ENCODE data around the gene TXNDC12. TPM values are rescaled to one million over a fixed set of nuclear protein-coding genes. Genes with fewer than 3 reads are reported as not detected.
A peak's percentile ranks its signal among the peaks of the same experiment; 100 is the strongest.

Gene TXNDC12
- polyA plus RNA-seq, 6 donors from 2014 or later: 67.9 to 98.7 (median 82.6) TPM

GRCh38 chr1:51976846-51977602 is 78.0 kb downstream of the TXNDC12 start:
- DNase-seq (no peak), ATAC-seq (ENCODE audit: low read depth in 2 of 2) (no peak)
- no peaks in the 10 kb centered on the region for H3K36me3 Mint-ChIP-seq
- H3K27me3 Mint-ChIP-seq: peaks cover 0 to 7% (median 7%) of the 10 kb centered on the region in 3 donors
- peaks cover 0 to 4% (median 0%) of the 10 kb centered on the region in 3 donors for H3K4me1 Mint-ChIP-seq
- no peaks in the 10 kb centered on the region for H3K9me3 Mint-ChIP-seq
- peak overlapping the region in 1 of 6 donors; percentile 0 for H3K27ac Mint-ChIP-seq
- H3K4me3 Mint-ChIP-seq: no peak overlapping the region

DNA sequence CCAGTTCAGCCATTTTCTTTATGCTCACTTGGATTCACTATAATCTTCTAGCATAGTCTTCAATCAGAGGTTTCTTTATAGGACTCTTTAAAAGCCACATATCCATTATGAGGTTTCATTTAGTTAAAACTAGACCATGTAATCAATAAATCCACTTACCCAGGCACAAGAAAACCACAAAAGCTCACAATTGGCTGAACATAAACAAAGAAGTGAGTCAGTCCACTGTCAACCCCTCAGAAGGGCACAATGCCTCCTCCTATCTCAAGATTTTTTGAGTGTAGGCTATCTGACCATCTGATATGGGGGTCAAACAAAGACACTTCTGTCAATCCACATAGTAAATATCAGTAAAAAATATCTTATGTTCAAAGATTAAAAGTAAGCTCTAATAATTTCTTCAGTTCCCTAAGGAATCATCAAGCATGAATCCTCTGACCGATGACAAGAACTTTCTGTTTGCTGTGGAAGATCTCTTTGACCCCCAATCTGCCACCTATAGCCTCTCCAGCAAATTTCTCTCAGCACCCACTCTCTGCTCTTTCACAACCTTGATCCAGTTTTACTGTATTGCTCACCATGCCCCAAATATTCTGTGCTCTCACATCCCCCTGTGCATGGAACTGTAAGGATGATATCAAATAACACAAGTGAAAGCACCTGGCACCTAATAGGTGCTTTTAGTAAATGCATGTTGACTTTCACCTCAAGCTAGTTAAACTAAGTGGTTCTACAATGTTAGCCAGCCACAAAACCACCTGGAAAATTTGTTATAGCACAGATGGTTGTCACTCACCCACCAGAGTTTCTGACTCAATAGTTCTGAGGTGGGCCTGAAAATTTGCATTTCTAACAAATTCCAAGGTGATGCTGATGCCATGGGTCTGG is 81.2 kb downstream of the TXNDC12 start:
- Mint-ChIP-seq H3K27ac (no peak overlapping the region), H3K4me3 (no peak overlapping the region), H3K9me3 (no peaks in the 10 kb centered on the region), H3K27me3 (peaks cover 6 to 14% (median 8%) of the 10 kb centered on the region in 3 donors), H3K4me1 (peaks cover 0 to 4% (median 0%) of the 10 kb centered on the region in 3 donors), H3K36me3 (no peaks in the 10 kb centered on the region)
- ATAC-seq (ENCODE audit: low read depth in 2 of 2) (no peak), DNase-seq (no peak)

Other genes starting within 250 kb of the TXNDC12 start
- gene NRDC, start 176.5 kb downstream of the TXNDC12 start, polyA plus RNA-seq (ENCODE audit: low read depth in 6 of 6): 10 to 100 TPM; 58.5 to 94.9 (median 81.6) TPM
- not detected for gene RAB3B, start 64.5 kb downstream of the TXNDC12 start, polyA plus RNA-seq (ENCODE audit: low read depth in 6 of 6)
- gene KTI12, start 21.4 kb downstream of the TXNDC12 start, polyA plus RNA-seq (ENCODE audit: low read depth in 6 of 6): 10 to 100 TPM; 24.3 to 34.9 (median 28.1) TPM
- gene BTF3L4, start 1.1 kb upstream of the TXNDC12 start, polyA plus RNA-seq (ENCODE audit: low read depth in 6 of 6): 10 to 100 TPM; 81.5 to 99.9 (median 88.9) TPM
- under 1 TPM in 4 of 6 donors, not detected in 2; 0.05 to 0.24 (median 0.14) TPM for gene ZFYVE9, start 86.9 kb upstream of the TXNDC12 start, polyA plus RNA-seq (ENCODE audit: low read depth in 6 of 6)

All from naive B cell (primary cell).